Measurements from ENCODE around the gene NTM.

NTM gene

DNA sequence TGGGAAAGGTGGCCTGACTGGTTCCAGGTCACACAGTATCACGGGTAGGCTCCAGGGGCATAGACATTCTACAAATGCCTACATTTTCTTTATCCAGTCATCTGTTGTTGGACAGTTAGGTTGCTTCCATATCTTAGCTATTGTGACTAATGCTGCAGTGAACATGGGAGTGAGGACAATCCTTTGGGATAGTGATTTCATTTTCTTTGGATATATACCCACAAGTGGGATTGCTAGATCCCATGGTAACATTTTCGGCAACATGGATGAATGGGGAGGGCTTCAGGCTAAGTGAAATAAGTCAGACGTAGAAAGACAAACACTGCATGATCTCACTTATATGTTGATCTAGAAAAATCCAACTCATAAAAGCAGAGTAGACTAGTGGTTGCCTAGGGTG, 744.3 kb downstream of the NTM start:
- TF ChIP-seq, protein P1, sequence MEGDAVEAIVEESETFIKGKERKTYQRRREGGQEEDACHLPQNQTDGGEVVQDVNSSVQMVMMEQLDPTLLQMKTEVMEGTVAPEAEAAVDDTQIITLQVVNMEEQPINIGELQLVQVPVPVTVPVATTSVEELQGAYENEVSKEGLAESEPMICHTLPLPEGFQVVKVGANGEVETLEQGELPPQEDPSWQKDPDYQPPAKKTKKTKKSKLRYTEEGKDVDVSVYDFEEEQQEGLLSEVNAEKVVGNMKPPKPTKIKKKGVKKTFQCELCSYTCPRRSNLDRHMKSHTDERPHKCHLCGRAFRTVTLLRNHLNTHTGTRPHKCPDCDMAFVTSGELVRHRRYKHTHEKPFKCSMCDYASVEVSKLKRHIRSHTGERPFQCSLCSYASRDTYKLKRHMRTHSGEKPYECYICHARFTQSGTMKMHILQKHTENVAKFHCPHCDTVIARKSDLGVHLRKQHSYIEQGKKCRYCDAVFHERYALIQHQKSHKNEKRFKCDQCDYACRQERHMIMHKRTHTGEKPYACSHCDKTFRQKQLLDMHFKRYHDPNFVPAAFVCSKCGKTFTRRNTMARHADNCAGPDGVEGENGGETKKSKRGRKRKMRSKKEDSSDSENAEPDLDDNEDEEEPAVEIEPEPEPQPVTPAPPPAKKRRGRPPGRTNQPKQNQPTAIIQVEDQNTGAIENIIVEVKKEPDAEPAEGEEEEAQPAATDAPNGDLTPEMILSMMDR (IDR thresholded peaks at IDR 0.05; ENCODE audit: low read depth, low read length), result no peak
- H3K4me1 ChIP-seq, result no peaks in the 10 kb centered on the region
- DNase-seq, result no peak
- H3K27me3 ChIP-seq, result no peaks in the 10 kb centered on the region
- 0 out of 2 replicates have a peak, but pooled peaks cover 3% of the 10 kb centered on the region for H3K9me3 ChIP-seq
- H3K4me3 ChIP-seq (ENCODE audit: low read depth, low read length), result no peak overlapping the region
- H3K36me3 ChIP-seq, result no peaks in the 10 kb centered on the region

DNA sequence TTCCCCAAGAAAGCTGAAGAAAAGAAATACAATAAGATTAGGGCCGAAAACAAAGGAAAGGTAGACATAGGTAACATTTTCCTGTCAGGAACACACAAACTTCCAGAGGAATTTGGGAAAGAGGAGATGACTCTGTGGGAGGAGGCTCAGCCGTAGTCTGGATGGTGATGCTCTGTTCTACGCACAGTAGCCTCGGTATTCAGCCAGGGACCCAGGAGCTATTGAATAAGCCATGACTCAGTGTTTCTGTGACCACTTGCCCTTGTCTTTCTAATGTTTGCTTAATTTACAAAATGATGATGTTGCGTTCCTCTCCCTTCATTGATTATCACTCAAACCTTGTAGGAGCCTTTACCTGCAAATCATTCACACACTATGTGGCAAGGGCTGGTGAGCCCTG, 745.0 kb downstream of the NTM start:
- Histone ChIP-seq H3K4me3 (ENCODE audit: low read depth, low read length) (no peak overlapping the region), H3K27me3 (no peaks in the 10 kb centered on the region), H3K4me1 (no peaks in the 10 kb centered on the region), H3K9me3 (0 out of 2 replicates have a peak, but pooled peaks cover 3% of the 10 kb centered on the region), H3K36me3 (no peaks in the 10 kb centered on the region)
- DNase-seq, result no peak
- TF ChIP-seq, protein P1 (IDR thresholded peaks at IDR 0.05; ENCODE audit: low read depth, low read length), result no peak

DNA sequence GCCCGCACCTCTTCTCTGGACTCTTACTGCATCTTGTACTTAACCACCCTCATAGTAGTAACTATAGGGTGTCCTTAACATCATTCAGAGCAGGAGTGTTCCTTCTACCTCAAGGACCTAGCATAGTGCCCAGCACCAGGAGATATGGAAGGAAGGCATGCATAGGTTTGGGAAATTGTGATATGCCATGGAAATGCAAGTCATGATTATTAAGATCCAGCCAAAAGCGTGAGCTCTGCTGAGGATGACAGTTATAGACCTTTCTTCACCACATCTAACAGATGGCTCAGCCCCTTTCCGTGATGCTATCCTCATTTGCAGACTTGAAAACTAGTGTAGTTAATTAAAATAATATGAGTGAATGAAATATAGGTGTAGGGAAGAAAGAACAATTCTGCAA, 746.1 kb downstream of the NTM start:
- 0 out of 2 replicates have a peak, but pooled peaks cover 3% of the 10 kb centered on the region for H3K9me3 ChIP-seq
- no peak overlapping the region for H3K4me3 ChIP-seq (ENCODE audit: low read depth, low read length)
- no peaks in the 10 kb centered on the region for H3K27me3 ChIP-seq
- no peak for DNase-seq
- H3K36me3 ChIP-seq, result no peaks in the 10 kb centered on the region
- TF ChIP-seq, protein P1 (IDR thresholded peaks at IDR 0.05; ENCODE audit: low read depth, low read length), result no peak
- no peaks in the 10 kb centered on the region for H3K4me1 ChIP-seq

DNA sequence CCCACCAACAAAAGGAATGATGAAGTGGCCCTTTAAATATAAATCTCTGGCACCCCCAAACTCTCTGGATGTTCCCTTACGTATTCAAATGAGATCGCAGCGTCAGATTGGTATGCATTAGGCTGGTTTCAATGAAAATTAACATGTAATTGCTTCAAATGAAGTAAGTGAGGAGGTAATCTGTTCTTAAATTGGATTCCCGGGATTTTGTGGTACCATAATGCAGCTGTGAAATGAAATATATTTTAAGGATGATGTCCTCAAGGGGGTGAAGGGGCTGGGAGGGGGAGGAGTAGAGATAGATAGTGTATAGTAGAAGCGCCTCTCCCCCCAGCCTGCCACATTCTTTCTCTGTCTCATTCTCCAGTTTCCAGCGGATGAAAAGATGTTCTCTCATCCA, 748.2 kb downstream of the NTM start:
- DNase-seq, result no peak
- no peaks in the 10 kb centered on the region for H3K4me1 ChIP-seq
- TF ChIP-seq, protein P1 (IDR thresholded peaks at IDR 0.05; ENCODE audit: low read depth, low read length), result no peak
- H3K4me3 ChIP-seq (ENCODE audit: low read depth, low read length), result no peak overlapping the region
- H3K36me3 ChIP-seq, result no peaks in the 10 kb centered on the region
- H3K9me3 ChIP-seq, result 0 out of 2 replicates have a peak, but pooled peaks cover 3% of the 10 kb centered on the region
- no peaks in the 10 kb centered on the region for H3K27me3 ChIP-seq

DNA sequence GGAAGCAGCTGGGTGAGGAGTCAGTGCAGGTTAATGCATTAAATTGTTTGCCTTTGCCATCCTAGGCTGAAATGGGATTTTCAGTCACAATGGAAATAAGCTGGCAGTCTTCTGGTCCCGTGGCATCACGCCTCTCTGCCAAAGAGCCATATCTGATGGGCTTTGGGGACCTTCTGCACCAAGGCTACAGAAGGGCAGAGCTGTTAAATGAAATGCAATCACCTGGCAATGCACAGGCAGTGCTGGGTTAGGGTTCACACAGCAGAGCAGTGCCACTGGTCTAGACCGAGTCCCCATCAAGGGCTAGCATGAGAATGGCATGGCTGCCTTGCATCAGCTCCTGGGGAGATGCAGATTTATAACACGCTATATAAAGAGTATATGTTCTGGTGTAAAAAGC, 749.2 kb downstream of the NTM start:
- H3K27me3 ChIP-seq, result no peaks in the 10 kb centered on the region
- no peak overlapping the region for H3K4me3 ChIP-seq (ENCODE audit: low read depth, low read length)
- TF ChIP-seq, protein P1 (IDR thresholded peaks at IDR 0.05; ENCODE audit: low read depth, low read length), result no peak
- H3K4me1 ChIP-seq, result no peaks in the 10 kb centered on the region
- no peak for DNase-seq
- 0 out of 2 replicates have a peak, but pooled peaks cover under 1% of the 10 kb centered on the region for H3K9me3 ChIP-seq
- no peaks in the 10 kb centered on the region for H3K36me3 ChIP-seq

DNA sequence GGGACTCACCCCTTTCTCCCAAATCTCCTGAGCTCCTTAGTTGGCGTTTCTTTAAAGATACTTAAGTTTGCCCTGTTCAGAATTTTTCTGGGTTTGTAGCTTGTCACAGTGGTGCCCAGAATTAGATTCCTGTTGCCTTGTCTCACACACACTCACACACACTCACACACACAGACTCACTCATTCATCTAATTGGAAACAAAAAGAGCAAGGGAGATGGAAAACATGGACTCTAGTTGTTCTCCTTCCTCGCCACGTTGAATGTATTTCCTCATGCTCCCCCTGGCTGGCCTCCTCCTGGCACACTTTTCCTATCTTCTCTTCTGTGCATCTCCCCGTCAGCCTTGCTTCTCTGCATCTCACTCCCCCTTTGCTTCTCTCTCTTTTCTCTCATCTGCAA, 752.3 kb downstream of the NTM start:
- no peaks in the 10 kb centered on the region for H3K36me3 ChIP-seq
- H3K4me1 ChIP-seq, result no peaks in the 10 kb centered on the region
- TF ChIP-seq, protein P1 (IDR thresholded peaks at IDR 0.05; ENCODE audit: low read depth, low read length), result no peak
- no peaks in the 10 kb centered on the region for H3K27me3 ChIP-seq
- H3K9me3 ChIP-seq, result no peaks in the 10 kb centered on the region
- H3K4me3 ChIP-seq (ENCODE audit: low read depth, low read length), result no peak overlapping the region
- no peak for DNase-seq

Measured in BE2C (cell line).